Calu3 (cell line): ENCODE data around the gene DDX20. TPM values are rescaled to one million over a fixed set of nuclear protein-coding genes. Genes with fewer than 3 reads are reported as not detected.

Experiments
- BruUV-seq: library from RNA; stranded (reverse); fragments of 400-500 nt; replicated peaks from 2 replicates; lab custom pipeline; 2021; lab: Mats Ljungman, UMichigan
- CTCF ChIA-PET: fragments of 300-600 bp; sonication (Branson Sonifier 250); formaldehyde crosslinking; loops from one replicate; lab custom pipeline; 2022; ENCODE audit warnings: antibody characterized with exemption; lab: Charles Lee
- DNase-seq: peaks from one replicate; pipeline ENCODE4 v3.0.0; 2022
- H3K27ac Mint-ChIP-seq: one replicate; pipeline ENCODE4 v1.8.0; 2022; ENCODE audit warnings: mixed read lengths; ENCODE audit not compliant: unreplicated experiment
- H3K27me3 Mint-ChIP-seq: one replicate; pipeline ENCODE4 v1.8.0; 2022; ENCODE audit warnings: mixed read lengths; ENCODE audit not compliant: unreplicated experiment
- H3K36me3 Mint-ChIP-seq: one replicate; pipeline ENCODE4 v1.8.0; 2022; ENCODE audit warnings: mild to moderate bottlenecking, moderate library complexity, mixed read lengths; ENCODE audit not compliant: insufficient read depth, unreplicated experiment
- H3K4me1 Mint-ChIP-seq: one replicate; pipeline ENCODE4 v1.8.0; 2022; ENCODE audit warnings: mild to moderate bottlenecking, low read depth, mixed read lengths; ENCODE audit not compliant: unreplicated experiment
- H3K4me3 Mint-ChIP-seq: one replicate; pipeline ENCODE4 v1.8.0; 2022; ENCODE audit warnings: mild to moderate bottlenecking, low read depth, moderate library complexity, mixed read lengths; ENCODE audit not compliant: unreplicated experiment
- H3K9me3 Mint-ChIP-seq: one replicate; pipeline ENCODE4 v1.8.0; 2022; ENCODE audit warnings: low read depth, mixed read lengths; ENCODE audit not compliant: unreplicated experiment
- CTCF ChIP-seq: fragments of 200-600 bp; IDR thresholded peaks from one replicate; pipeline ENCODE4 v1.8.0; 2022; ENCODE audit warnings: antibody characterized with exemption; ENCODE audit not compliant: unreplicated experiment
- intact Hi-C: fragments of 100-400 bp; cut with micrococcal nuclease; formaldehyde crosslinking; loops from one replicate; pipeline ENCODE4 v1.10.0; 2022; ENCODE audit not compliant: unreplicated experiment
- total RNA-seq: library from RNA; stranded (reverse); gene quantifications from 2 replicates; pipeline ENCODE4 v1.2.3, GENCODE V29; 2022

DDX20 gene
- total RNA-seq, 1 experiment from 2014 or later, result 8.9 TPM

GRCh38 chr1:111725192-111725591, 30.5 kb upstream of the DDX20 start:
- DNase-seq, result no peak
- intact Hi-C loops, result no loop called here
- H3K27ac Mint-ChIP-seq, result no peak overlapping the region
- peaks cover 40% of the 10 kb centered on the region for H3K27me3 Mint-ChIP-seq
- H3K4me1 Mint-ChIP-seq, result peaks cover 10% of the 10 kb centered on the region
- CTCF ChIA-PET, result no interaction called here
- TF ChIP-seq CTCF, result no peak
- no peaks in the 10 kb centered on the region for H3K36me3 Mint-ChIP-seq
- H3K9me3 Mint-ChIP-seq, result no peaks in the 10 kb centered on the region
- H3K4me3 Mint-ChIP-seq, result no peak overlapping the region
- no TSS peak for BruUV-seq

DNA sequence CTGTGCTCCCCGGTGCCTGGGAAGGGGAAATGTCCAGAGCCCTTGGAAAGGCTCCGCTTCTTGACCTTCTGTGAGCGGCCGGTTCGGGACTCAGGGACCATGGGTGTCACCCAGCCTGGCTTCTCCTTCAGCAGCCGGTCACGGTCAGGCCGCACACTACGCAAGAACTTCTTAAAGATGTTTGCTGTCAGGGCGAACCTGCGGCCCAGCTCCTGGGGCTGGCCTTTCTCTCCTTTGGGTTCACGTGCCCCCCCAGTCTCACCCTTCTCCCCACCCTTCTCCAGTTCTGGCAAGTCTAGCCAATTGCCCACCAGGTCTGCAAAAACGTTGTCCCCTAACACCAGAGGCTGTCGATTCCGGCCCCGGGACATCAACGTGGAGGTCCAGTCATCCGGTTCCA, 28.6 kb upstream of the DDX20 start:
- no peak overlapping the region for H3K27ac Mint-ChIP-seq
- no peaks in the 10 kb centered on the region for H3K36me3 Mint-ChIP-seq
- no peak for TF ChIP-seq CTCF
- no peaks in the 10 kb centered on the region for H3K9me3 Mint-ChIP-seq
- intact Hi-C loops, result no loop called here
- no peaks in the 10 kb centered on the region for H3K4me1 Mint-ChIP-seq
- H3K27me3 Mint-ChIP-seq, result peaks cover 24% of the 10 kb centered on the region
- no peak for DNase-seq
- H3K4me3 Mint-ChIP-seq, result no peak overlapping the region
- BruUV-seq, result no TSS peak
- CTCF ChIA-PET, result no interaction called here

GRCh38 chr1:111729271-111729921, 26.3 kb upstream of the DDX20 start:
- CTCF ChIA-PET, result interaction anchor here (0.7 kb wide), 1 partner anchor 55 kb away, joined by 3 read pairs; no protein-coding TSS in a partner anchor
- intact Hi-C loops, result no loop called here
- no peak for DNase-seq
- H3K27ac Mint-ChIP-seq, result no peak overlapping the region
- H3K4me1 Mint-ChIP-seq, result no peaks in the 10 kb centered on the region
- peaks cover 24% of the 10 kb centered on the region for H3K27me3 Mint-ChIP-seq
- no peaks in the 10 kb centered on the region for H3K36me3 Mint-ChIP-seq
- H3K4me3 Mint-ChIP-seq, result no peak overlapping the region
- BruUV-seq, result no TSS peak
- TF ChIP-seq CTCF, result no peak
- no peaks in the 10 kb centered on the region for H3K9me3 Mint-ChIP-seq

GRCh38 chr1:111729946-111730681, 25.6 kb upstream of the DDX20 start:
- intact Hi-C loops, result no loop called here
- no TSS peak for BruUV-seq
- no peaks in the 10 kb centered on the region for H3K4me1 Mint-ChIP-seq
- H3K36me3 Mint-ChIP-seq, result no peaks in the 10 kb centered on the region
- H3K27ac Mint-ChIP-seq, result no peak overlapping the region
- TF ChIP-seq CTCF, result no peak
- H3K27me3 Mint-ChIP-seq, result peaks cover 17% of the 10 kb centered on the region
- H3K9me3 Mint-ChIP-seq, result no peaks in the 10 kb centered on the region
- no peak overlapping the region for H3K4me3 Mint-ChIP-seq
- CTCF ChIA-PET, result no interaction called here
- DNase-seq, result no peak
